Esophagus (tissue), 2 donors: ENCODE results near the gene SAMSN1. TPM values are rescaled to one million over a fixed set of nuclear protein-coding genes. Genes with fewer than 3 reads are reported as not detected.
"Not testable (repeated sequence)": the region's sequence is repeated elsewhere in the genome, so short reads cannot be mapped to it uniquely, and the experiment has no call there.

Experiments used
- H3K27ac ChIP-seq, 2 donors: one replicate each; pipeline ENCODE4 v1.5.1; 2013; ENCODE audit warnings: low read depth in 2 of 2, mild to moderate bottlenecking in 2 of 2, inconsistent platforms in 1 of 2, low read length in 1 of 2, moderate library complexity in 1 of 2
- H3K27me3 ChIP-seq, 2 donors: one replicate each; pipeline ENCODE4 v1.6.1; 2013; ENCODE audit warnings: low read length in 2 of 2, control low read depth in 1 of 2, mild to moderate bottlenecking in 1 of 2; ENCODE audit not compliant: insufficient read depth in 2 of 2, control insufficient read depth in 1 of 2
- H3K36me3 ChIP-seq, 2 donors: one replicate each; pipeline ENCODE4 v1.6.1; 2013; ENCODE audit warnings: low read length in 1 of 2; ENCODE audit not compliant: control insufficient read depth in 2 of 2, insufficient read depth in 2 of 2
- H3K4me1 ChIP-seq, 2 donors: one replicate each; pipeline ENCODE4 v1.6.1; 2013; ENCODE audit warnings: low read length in 1 of 2; ENCODE audit not compliant: control insufficient read depth in 2 of 2, insufficient read depth in 2 of 2
- H3K4me3 ChIP-seq, 2 donors: one replicate each; pipeline ENCODE4 v1.5.1; 2013; ENCODE audit warnings: low read length in 2 of 2, mild to moderate bottlenecking in 2 of 2, low read depth in 1 of 2, moderate library complexity in 1 of 2
- H3K9me3 ChIP-seq, 2 donors: one replicate each; pipeline ENCODE4 v1.6.1; 2013; ENCODE audit warnings: mild to moderate bottlenecking in 2 of 2, low read depth in 1 of 2, low read length in 1 of 2, moderate library complexity in 1 of 2; ENCODE audit not compliant: control insufficient read depth in 2 of 2, insufficient read depth in 1 of 2
- WGBS, 2 donors: extraction: QIAGEN DNeasy Blood & Tissue Kit; methylation state at CpG; one replicate each; pipeline ENCODE4 v1.1.7; 2013; 5-methylcytosine and 5-hydroxymethylcytosine counted together
- polyA plus RNA-seq, 2 donors: library from polyadenylated mRNA; stranded (reverse); fragments of 200-250 nt; gene quantifications; one replicate each; pipeline ENCODE4 v1.2.3, GENCODE V29; 2013
- donor health status: healthy with polysubstance abuse.
- donor health status: Bipolar disorder and iron deficiency.

SAMSN1 gene
- polyA plus RNA-seq, 2 donors, result 0.83 to 1.4 TPM

GRCh38 chr21:14550135-14550534, 4.0 kb upstream of the SAMSN1 start:
- H3K9me3 ChIP-seq, result no peaks in the 10 kb centered on the region
- H3K27ac ChIP-seq, result no peak overlapping the region
- H3K27me3 ChIP-seq, result no peaks in the 10 kb centered on the region
- no peaks in the 10 kb centered on the region for H3K36me3 ChIP-seq
- 45 to 65% methylated on average over 3 of the region's 3 CpGs for WGBS, 2 donors
- H3K4me1 ChIP-seq, result no peaks in the 10 kb centered on the region
- no peak overlapping the region for H3K4me3 ChIP-seq

GRCh38 chr21:14548779-14549178, 2.7 kb upstream of the SAMSN1 start:
- Histone ChIP-seq H3K9me3 (no peaks in the 10 kb centered on the region), H3K4me1 (no peaks in the 10 kb centered on the region), H3K4me3 (no peak overlapping the region), H3K27me3 (no peaks in the 10 kb centered on the region), H3K27ac (no peak overlapping the region), H3K36me3 (no peaks in the 10 kb centered on the region)
- 66 to 73% methylated on average over 2 of the region's 2 CpGs for WGBS, 2 donors

- no peak overlapping the region for H3K4me3 ChIP-seq
- WGBS, 2 donors, result 59 to 66% methylated on average over 3 of the region's 3 CpGs
- H3K27me3 ChIP-seq, result no peaks in the 10 kb centered on the region
- no peaks in the 10 kb centered on the region for H3K4me1 ChIP-seq
- H3K36me3 ChIP-seq, result no peaks in the 10 kb centered on the region
- H3K27ac ChIP-seq, result no peak overlapping the region
- H3K9me3 ChIP-seq, result no peaks in the 10 kb centered on the region
Observed at GRCh38 chr21:14547834-14548513, 1.9 kb upstream of the SAMSN1 start.

GRCh38 chr21:14546719-14547118, 604 bp upstream of the SAMSN1 start:
- not testable (repeated sequence) for H3K27ac ChIP-seq, H3K27me3 ChIP-seq, H3K36me3 ChIP-seq, H3K9me3 ChIP-seq, H3K4me1 ChIP-seq, H3K4me3 ChIP-seq
- 86 to 88% methylated on average over 7 of the region's 7 CpGs for WGBS, 2 donors

- Histone ChIP-seq H3K4me3 (no peak overlapping the region), H3K36me3 (no peaks in the 10 kb centered on the region), H3K27ac (no peak overlapping the region), H3K27me3 (no peaks in the 10 kb centered on the region), H3K4me1 (no peaks in the 10 kb centered on the region), H3K9me3 (no peaks in the 10 kb centered on the region)
- 80 to 81% methylated on average over 5 of the region's 5 CpGs for WGBS, 2 donors
Observed at GRCh38 chr21:14543983-14544382, 2.1 kb downstream of the SAMSN1 start.

- H3K9me3 ChIP-seq, result no peaks in the 10 kb centered on the region
- H3K27me3 ChIP-seq, result no peaks in the 10 kb centered on the region
- H3K36me3 ChIP-seq, result no peaks in the 10 kb centered on the region
- no peak overlapping the region for H3K4me3 ChIP-seq
- no peaks in the 10 kb centered on the region for H3K4me1 ChIP-seq
- H3K27ac ChIP-seq, result peak overlapping the region in 1 of 2 donors; percentile 27
Observed at GRCh38 chr21:14542638-14543037, 3.5 kb downstream of the SAMSN1 start.

GRCh38 chr21:14541841-14542490, 4.1 kb downstream of the SAMSN1 start:
- no peak overlapping the region for H3K27ac ChIP-seq
- H3K4me3 ChIP-seq, result no peak overlapping the region
- WGBS, 2 donors, result 59 to 64% methylated on average over 8 of the region's 8 CpGs

GRCh38 chr21:14538483-14538882, 7.6 kb downstream of the SAMSN1 start:
- no peak overlapping the region for H3K4me3 ChIP-seq
- H3K4me1 ChIP-seq, result no peaks in the 10 kb centered on the region
- H3K36me3 ChIP-seq, result no peaks in the 10 kb centered on the region

More at GRCh38 chr21:14541841-14542490, 4.1 kb downstream of the SAMSN1 start:
- H3K4me1 ChIP-seq, result no peaks in the 10 kb centered on the region
- H3K27me3 ChIP-seq, result no peaks in the 10 kb centered on the region
- no peaks in the 10 kb centered on the region for H3K9me3 ChIP-seq
- no peaks in the 10 kb centered on the region for H3K36me3 ChIP-seq

GRCh38 chr21:14536929-14537328, 9.2 kb downstream of the SAMSN1 start:
- WGBS, 2 donors, result 92 to 95% methylated on average over 5 of the region's 5 CpGs
- H3K9me3 ChIP-seq, result no peaks in the 10 kb centered on the region
- H3K4me3 ChIP-seq, result no peak overlapping the region
- no peaks in the 10 kb centered on the region for H3K27me3 ChIP-seq
- no peak overlapping the region for H3K27ac ChIP-seq
- H3K4me1 ChIP-seq, result no peaks in the 10 kb centered on the region
- no peaks in the 10 kb centered on the region for H3K36me3 ChIP-seq

More at GRCh38 chr21:14538483-14538882, 7.6 kb downstream of the SAMSN1 start:
- Histone ChIP-seq H3K27me3 (no peaks in the 10 kb centered on the region), H3K27ac (no peak overlapping the region), H3K9me3 (no peaks in the 10 kb centered on the region)

- Histone ChIP-seq H3K27ac (no peak overlapping the region), H3K9me3 (no peaks in the 10 kb centered on the region), H3K27me3 (no peaks in the 10 kb centered on the region), H3K4me3 (no peak overlapping the region), H3K4me1 (no peaks in the 10 kb centered on the region), H3K36me3 (no peaks in the 10 kb centered on the region)
Observed at GRCh38 chr21:14535702-14536101, 10.4 kb downstream of the SAMSN1 start.
